GM11168 (cell line): ENCODE data around the gene AMBRA1.

ENCODE experiments used
- in situ Hi-C: fragments of 300-500 bp; cut with MboI; formaldehyde crosslinking; loops from one replicate; pipeline ENCODE4 v1.12.0; 2022; ENCODE audit warnings: low sequenced_read_pairs; ENCODE audit not compliant: unreplicated experiment

The AMBRA1 gene

DNA sequence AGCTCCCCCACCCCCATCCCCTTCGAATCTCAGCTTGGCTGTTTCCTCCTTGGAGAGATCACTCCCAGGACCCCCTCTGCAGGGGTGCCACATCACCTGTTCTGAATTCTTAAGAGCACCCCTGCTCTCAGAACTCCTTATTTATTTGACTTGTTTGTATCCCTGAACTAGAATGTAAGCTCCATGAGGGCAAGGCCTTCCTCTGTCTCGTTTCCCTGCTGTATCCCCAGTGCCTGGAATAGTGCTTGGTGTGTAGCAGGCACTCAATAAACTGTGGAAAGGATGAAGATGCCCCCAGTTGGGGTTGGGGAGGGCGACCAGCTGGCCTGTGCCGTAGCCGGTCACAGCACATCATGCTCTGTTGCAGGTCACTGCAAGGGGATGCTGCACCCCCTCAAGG lies 216.0 kb downstream of the AMBRA1 start:
- in situ Hi-C loops, result loop anchor here (10.0 kb wide), 1 partner anchor 147 kb away; no protein-coding TSS in a partner anchor

DNA sequence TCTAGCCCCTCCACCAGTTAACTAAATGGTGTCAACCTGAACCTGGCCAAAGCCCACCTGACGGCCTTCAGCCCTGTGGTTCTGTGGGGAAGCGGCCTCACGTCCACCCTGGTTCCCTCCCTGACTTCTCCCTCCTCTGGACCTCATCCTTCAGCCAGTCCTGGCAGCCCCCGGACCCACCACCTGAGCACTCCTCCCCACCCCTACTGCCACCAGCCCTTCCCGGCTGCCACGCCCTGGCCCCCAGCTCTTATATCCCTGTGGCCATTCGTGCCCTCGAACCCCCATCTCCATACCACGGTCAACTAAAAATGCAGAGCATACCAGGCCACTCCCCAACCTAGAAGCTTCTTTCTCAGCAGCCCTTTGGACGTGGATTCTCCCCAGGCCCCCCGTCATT lies 216.5 kb downstream of the AMBRA1 start:
- in situ Hi-C loops, result loop anchor here (10.0 kb wide), 1 partner anchor 148 kb away; no protein-coding TSS in a partner anchor

DNA sequence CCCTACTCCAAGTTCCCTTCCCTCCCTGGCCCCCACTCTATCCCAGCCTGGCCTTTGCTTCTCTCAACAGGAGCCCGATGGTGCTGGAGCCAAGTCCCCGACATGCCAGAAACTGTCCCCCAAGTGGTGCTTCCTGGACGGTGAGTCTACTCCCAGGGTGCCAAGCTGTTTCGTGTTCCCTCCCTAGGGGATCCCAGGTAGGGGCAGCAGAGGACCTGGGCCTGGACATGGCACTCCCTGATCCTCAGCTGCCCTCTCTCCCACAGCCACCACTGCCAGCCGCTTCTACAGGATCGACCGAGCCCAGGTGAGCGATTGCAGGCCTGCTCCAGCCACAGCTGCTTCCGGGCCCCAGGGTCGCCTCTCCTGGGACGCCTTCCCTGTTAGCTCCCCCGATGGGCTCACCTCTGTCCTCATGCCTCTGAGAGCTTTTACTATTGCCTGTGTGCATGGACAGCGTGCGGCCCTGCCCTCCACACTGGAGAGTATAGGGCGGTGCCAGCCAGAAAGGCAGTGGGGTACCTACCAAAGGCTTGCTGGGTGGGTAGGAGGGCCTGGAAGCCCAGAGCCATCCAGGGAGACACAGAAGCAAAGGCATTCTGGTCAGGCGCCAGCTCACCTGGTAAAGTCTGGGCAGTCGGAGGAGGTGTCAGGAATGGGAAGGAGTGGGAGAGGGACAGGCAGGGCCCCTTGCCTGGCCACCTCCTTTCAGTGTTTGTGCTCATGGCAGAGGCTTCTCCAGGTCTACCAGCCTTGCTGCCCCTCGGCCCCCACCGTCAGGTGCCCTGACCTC lies 217.4 kb downstream of the AMBRA1 start:
- in situ Hi-C loops, result loop anchor here (10.0 kb wide), 1 partner anchor 148 kb away; no protein-coding TSS in a partner anchor

DNA sequence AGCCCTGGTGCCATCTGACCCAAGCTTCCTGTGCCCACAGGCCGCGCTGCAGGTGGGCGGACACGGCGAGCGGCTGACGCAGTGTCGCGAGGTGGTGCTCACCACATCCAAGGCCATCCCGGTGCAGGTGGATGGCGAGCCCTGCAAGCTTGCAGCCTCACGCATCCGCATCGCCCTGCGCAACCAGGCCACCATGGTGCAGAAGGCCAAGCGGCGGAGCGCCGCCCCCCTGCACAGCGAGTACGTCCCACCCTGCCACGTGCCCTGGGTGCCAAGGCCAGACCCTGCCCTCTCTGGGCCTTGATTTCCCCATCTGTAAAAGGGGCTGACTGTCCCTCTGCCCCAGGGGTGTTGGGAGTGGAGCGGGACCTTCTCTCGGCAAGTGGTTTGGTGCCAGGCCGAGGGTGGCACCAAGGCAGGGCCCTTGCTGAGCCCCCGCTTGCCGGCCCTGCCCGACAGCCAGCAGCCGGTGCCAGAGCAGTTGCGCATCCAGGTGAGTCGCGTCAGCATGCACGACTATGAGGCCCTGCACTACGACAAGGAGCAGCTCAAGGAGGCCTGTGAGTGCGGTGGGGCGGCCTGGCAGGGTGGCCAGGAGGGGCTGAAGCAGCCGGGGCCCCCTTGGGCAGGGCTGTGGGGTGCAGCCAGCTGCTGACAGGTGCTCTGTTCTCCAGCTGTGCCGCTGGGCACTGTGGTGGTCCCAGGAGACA lies 218.3 kb downstream of the AMBRA1 start:
- in situ Hi-C loops, result loop anchor here (10.0 kb wide), 1 partner anchor 149 kb away; no protein-coding TSS in a partner anchor

DNA sequence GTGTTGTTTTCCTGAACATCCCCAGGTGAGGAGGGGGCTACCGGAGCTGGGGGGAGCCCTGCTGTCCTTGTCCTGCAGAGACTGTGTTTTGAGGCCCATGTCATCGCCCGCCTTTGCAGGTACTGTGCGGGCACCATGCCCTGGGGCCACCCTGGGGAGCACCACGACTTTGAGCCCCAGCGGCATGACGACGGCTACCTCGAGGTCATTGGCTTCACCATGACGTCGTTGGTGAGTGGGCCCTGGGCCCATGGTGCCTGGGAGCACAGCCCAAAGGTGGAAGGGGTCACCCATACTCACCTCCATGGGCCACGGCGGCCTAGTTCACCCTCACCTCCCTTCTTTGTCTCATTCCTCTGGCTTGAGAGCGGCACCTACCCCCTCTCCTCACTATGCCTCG lies 219.0 kb downstream of the AMBRA1 start:
- in situ Hi-C loops, result loop anchor here (10.0 kb wide), 1 partner anchor 150 kb away; no protein-coding TSS in a partner anchor

DNA sequence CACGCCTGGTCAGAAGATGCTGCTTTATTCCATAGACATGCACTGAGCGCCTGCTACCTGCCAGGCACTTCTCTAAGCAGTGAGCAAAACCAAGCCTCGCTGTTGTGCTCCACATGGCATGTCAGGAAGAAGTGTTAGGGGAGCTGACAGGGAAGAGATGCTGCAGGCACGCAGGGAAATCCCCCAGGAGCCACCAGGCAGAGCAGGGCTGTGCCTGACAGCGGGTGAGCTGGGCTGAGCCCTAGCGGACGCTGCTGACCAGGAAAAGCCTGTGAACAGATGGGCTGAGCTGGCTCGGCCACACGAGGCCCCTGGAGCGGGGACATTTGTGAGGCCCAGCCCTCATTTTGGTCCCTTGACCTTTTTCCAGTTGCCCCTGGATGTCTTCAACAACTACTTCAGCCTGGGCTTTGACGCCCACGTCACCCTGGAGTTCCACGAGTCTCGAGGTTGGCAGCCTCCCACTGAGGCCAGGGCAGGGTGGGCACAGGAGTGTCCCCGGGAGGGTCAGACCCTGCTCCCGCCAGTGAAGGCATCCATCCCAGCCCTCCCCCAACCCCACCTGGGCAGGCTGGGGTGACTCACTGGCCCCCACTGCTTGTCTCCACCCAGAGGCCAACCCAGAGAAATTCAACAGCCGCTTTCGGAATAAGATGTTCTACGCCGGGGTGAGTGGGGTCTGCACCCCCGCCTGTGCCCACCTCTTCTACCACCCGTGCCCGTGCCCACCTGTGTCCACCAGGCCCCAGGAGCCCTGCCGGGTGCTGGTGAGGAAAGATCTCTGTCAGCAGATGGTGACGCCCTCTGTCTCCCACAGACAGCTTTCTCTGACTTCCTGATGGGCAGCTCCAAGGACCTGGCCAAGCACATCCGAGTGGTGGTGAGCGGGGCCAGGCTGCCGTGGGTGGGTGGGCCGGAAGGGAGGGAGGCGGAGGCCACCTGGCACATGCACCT lies 219.8 kb downstream of the AMBRA1 start:
- in situ Hi-C loops, result loop anchor here (10.0 kb wide), 1 partner anchor 151 kb away; no protein-coding TSS in a partner anchor

DNA sequence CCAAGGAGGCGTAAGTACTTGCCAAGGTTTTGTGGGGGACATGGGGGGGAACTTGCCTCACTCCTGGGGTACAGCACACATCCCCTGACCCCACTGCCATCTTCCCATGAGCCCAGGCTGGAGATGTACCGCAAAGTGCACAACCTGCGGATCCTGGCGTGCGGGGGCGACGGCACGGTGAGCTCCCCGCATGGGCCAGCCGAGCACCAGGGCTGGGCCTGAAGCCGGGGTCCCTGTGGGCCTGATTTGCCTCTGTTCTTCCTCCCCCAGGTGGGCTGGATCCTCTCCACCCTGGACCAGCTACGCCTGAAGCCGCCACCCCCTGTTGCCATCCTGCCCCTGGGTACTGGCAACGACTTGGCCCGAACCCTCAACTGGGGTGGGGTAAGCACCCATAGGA lies 221.3 kb downstream of the AMBRA1 start:
- in situ Hi-C loops, result loop anchor here (10.0 kb wide), 1 partner anchor 152 kb away; no protein-coding TSS in a partner anchor

DNA sequence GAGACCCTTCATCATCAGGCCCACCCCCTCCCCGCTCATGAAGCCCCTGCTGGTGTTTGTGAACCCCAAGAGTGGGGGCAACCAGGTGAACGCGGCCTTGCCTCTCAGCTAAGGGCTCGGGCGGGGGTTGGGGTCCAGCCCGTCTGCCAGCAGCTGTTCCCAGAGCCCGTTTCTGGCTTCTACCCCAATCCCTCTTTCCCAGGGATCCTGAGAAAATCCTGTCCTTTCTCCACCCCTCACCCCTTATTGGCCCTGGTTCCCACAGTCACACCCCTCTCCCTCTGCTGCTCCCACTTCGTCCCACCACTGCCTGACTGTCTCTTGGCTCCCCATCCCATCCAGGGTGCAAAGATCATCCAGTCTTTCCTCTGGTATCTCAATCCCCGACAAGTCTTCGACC lies 221.7 kb downstream of the AMBRA1 start:
- in situ Hi-C loops, result loop anchor here (10.0 kb wide), 1 partner anchor 153 kb away; no protein-coding TSS in a partner anchor

DNA sequence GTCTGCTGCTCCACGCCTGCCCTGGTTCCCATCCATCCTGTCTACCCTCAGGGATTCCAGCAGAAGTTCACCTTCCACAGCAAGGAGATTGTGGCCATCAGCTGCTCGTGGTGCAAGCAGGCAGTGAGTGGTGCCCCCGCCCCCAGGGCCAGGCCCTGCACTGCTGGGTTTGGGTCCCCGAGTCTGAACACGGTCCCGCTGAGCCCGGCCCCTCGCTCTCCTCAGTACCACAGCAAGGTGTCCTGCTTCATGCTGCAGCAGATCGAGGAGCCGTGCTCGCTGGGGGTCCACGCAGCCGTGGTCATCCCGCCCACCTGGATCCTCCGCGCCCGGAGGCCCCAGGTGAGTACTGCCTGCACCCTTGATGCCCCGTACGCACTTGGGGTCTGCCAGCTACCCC lies 222.6 kb downstream of the AMBRA1 start:
- in situ Hi-C loops, result loop anchor here (10.0 kb wide), 1 partner anchor 154 kb away; no protein-coding TSS in a partner anchor

DNA sequence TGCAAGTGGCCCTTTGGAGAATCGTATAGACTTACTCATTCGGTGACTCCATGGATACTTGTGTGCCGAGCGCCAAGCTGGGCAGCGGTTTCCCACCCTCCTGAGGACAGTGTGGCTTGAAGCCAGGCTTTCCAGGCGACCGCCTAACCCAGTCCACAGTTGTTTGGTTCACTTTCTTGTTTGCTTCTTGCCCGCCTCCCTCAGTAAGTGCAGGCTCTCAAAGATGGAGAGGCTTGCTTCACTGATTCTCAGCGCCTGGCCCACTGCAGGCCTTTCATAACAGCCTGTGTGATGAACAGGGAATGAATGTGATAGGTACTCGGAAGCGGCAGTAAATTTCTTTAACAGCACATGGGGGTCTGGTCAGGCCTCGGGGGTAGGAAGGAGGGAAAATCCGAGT lies 223.6 kb downstream of the AMBRA1 start:
- in situ Hi-C loops, result loop anchor here (10.0 kb wide), 1 partner anchor 155 kb away; no protein-coding TSS in a partner anchor

DNA sequence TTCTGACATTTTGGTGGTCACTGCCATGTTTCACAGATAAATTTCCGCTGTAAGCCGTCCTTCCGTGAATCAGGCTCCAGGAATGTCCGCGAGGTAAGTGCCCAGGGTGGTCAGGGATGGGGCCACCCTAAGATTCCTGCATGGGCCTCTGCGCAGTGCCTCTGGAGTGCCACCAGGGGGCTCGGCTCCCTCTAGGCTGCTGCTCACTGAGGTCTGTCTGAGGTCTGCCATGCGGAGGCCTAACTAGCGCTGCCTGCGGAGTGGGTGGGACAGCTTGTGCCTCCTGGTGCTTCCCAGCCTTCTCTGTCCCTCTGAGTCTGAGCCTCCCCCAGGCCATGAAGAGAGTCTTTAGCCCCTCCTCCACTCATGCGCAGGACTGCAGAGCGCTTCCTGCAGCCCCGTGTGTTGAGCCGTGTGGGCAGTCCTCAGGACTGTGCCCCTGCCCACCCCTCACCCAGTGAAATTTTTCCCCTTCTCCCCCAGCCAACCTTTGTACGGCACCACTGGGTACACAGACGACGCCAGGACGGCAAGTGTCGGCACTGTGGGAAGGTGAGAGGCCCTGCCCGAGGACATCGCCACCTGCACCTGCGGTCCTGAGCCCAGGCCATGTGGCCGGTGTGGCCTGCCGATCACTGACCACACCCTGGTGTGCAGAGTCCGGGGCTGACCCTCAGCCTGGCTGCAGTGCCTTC lies 224.2 kb downstream of the AMBRA1 start:
- in situ Hi-C loops, result loop anchor here (10.0 kb wide), 1 partner anchor 155 kb away; no protein-coding TSS in a partner anchor

DNA sequence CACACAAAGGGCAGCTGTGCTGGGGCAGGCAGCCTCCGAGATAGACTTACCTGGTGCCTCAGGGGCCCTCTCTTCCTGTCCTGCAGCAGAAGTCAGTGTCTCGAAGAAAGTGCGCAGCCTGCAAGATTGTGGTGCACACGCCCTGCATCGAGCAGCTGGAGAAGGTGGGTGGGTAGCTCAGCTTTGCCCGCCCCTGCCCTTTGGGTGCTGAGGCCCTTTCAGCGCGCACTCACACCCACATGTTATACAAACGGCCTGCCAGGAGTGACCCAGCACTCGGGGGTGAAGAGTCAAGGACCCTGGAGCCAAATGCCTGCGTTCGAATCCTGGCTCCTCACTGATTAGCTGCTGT lies 225.9 kb downstream of the AMBRA1 start:
- in situ Hi-C loops, result no loop called here

DNA sequence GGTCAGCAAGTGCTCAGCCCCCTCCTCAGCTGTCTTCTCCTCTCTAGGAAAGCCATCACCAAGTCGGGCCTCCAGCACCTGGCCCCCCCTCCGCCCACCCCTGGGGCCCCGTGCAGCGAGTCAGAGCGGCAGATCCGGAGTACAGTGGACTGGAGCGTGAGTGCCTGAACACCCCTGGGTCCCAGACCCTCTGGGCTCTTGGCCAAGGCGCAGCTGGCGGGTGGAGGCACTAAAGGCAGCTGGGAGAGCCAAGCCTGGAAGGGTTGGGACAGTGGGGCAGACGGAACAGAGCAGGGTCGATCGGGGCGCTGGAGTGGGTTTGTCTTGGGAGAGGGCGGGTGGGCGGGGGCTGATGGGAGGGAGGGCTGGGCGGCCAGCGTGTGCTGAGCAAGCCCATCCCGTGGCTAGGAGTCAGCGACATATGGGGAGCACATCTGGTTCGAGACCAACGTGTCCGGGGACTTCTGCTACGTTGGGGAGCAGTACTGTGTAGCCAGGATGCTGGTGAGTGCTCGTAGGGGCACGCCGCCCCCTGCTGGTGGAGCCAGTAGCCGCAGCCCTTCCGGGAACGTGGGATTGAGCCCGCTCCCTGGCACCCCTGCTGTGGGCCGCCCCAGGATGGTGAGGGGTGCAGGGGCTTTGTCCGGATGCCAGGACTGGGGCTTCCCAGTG lies 226.4 kb downstream of the AMBRA1 start:
- in situ Hi-C loops, result no loop called here

DNA sequence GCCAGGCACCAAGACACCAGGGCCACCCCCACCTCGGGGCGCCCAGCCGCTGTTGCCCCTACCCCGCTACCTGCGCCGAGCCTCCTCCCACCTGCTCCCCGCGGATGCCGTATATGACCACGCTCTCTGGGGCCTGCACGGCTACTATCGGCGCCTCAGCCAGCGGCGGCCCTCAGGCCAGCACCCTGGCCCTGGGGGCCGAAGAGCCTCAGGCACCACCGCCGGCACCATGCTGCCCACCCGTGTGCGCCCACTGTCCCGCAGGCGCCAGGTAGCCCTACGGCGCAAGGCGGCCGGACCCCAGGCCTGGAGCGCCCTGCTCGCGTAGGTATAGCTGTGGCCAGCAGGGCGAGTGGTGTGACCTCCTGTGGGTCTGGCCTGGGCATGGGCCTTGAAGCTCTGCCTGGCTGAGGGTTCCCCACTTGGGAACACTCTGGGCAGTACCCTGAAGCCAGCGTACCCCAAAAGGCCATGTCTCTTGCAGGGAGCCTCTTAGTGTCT lies 227.1 kb downstream of the AMBRA1 start:
- in situ Hi-C loops, result no loop called here

DNA sequence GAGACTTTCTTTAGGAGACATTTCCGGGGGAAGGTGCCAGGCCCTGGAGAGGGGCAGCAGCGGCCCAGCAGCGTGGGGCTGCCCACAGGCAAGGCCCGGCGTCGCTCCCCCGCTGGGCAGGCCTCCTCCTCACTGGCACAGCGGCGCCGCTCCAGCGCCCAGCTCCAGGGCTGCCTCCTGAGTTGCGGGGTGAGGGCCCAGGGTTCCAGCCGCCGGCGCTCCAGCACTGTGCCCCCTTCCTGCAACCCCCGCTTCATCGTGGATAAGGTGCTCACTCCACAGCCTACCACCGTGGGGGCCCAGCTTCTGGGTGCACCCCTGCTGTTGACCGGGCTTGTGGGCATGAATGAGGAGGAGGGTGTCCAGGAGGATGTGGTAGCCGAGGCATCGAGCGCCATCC lies 227.6 kb downstream of the AMBRA1 start:
- in situ Hi-C loops, result no loop called here

DNA sequence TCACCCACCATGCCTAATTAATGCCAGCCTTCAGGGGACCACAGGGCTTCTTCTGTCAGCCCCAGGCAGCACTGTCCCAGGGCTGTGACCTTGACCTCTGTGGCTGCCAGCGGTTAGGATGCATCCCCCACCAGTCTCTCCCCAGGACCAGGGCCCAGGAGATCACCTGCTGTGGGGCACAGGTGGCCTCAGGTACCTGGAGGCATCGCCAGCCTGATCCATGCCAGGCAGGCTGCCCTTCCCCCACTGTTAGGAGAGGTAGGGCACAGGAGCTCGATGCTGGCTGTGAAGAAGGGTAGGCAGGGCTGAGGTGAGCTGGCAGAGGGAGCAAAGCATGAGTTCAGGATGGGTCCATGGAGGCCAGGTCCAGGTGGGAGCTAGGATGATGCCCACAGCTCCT lies 229.0 kb downstream of the AMBRA1 start:
- in situ Hi-C loops, result no loop called here

DNA sequence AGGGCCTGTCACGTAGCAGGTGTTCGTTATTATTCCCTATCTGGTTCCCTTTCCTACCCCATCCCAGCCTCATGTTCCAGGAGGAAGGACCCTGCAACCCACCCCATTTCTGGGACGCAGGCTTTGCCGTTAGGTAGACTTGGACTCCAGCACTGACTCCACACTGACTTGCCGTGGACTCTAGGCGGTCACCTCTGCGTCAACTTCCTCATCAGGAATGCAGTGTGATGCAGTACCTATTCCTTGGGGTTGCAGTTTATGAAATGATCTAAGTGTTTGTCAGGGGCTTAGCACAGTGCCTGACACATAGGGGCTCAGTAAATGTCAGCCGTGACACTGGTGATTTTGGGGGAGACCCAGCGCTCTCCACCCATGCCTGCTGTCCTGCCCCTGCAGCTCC lies 229.8 kb downstream of the AMBRA1 start:
- in situ Hi-C loops, result no loop called here

DNA sequence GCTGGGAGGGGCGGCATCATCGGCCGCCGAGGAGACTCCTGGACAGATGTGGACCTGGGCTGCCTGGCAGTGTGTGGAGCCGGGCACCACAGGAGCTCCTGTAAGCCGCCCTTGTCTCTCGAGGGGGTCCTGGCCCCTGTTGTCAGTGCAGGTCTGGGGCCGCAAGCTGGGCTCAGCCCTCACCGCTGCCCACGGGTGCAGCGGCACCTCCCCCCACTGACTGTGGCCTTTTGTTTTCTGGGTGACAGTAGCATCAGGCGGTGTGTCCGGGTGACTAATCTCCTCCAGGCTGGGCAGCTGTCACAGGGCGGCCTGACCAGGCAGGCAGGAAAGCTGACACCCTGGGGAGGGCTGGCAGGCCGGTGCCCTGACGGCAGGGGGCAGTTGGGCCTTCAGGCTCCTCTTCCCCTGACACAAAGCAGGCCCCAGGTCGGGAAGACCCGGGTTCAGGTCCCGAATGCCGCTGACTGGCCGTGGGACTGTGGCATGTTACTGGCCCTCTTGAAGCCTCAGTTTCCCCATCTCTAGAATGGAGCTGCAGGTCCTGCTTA lies 230.3 kb downstream of the AMBRA1 start:
- in situ Hi-C loops, result no loop called here
